DMS 273 (cell line): ENCODE data around the gene ENOX1.
A peak's percentile ranks its signal among the peaks of the same experiment; 100 is the strongest.

Experiments used
- DNase-seq: peaks from one replicate; lab custom pipeline; 2025; ENCODE audit not compliant: unreplicated experiment; lab: John Stamatoyannopoulos, UW

The ENOX1 gene

GRCh38 chr13:43268632-43269031, 518.1 kb downstream of the ENOX1 start:
- no peak for DNase-seq

- DNase-seq: no peak
These were observed 518.9 kb downstream of the ENOX1 start for GRCh38 chr13:43267916-43268315.

- DNase-seq: no peak
These were observed 519.7 kb downstream of the ENOX1 start for GRCh38 chr13:43266936-43267615.

- no peak for DNase-seq
These were observed 521.7 kb downstream of the ENOX1 start for GRCh38 chr13:43265028-43265427.

- DNase-seq: no peak
These were observed 522.3 kb downstream of the ENOX1 start for GRCh38 chr13:43264458-43264857.

- no peak for DNase-seq
These were observed 523.7 kb downstream of the ENOX1 start for GRCh38 chr13:43263047-43263446.

- no peak for DNase-seq
These were observed 525.8 kb downstream of the ENOX1 start for GRCh38 chr13:43260999-43261398.

GRCh38 chr13:43258771-43259170, 528.0 kb downstream of the ENOX1 start:
- no peak for DNase-seq

GRCh38 chr13:43257765-43258164, 529.0 kb downstream of the ENOX1 start:
- DNase-seq: no peak

GRCh38 chr13:43251961-43252360, 534.8 kb downstream of the ENOX1 start:
- DNase-seq: no peak

GRCh38 chr13:43246382-43246781, 540.4 kb downstream of the ENOX1 start:
- no peak for DNase-seq

GRCh38 chr13:43245374-43245964, 541.3 kb downstream of the ENOX1 start:
- DNase-seq: no peak

GRCh38 chr13:43244481-43244880, 542.3 kb downstream of the ENOX1 start:
- peak; percentile 3 for DNase-seq

- no peak for DNase-seq
These were observed 543.1 kb downstream of the ENOX1 start for GRCh38 chr13:43243711-43244110.

- peak; percentile 81 for DNase-seq
These were observed 544.7 kb downstream of the ENOX1 start for GRCh38 chr13:43242040-43242439.

GRCh38 chr13:43240278-43240677, 546.5 kb downstream of the ENOX1 start:
- DNase-seq: no peak

- no peak for DNase-seq
These were observed 547.4 kb downstream of the ENOX1 start for GRCh38 chr13:43239275-43239840.

- DNase-seq: no peak
These were observed 548.3 kb downstream of the ENOX1 start for GRCh38 chr13:43238341-43239083.

GRCh38 chr13:43237616-43238015, 549.2 kb downstream of the ENOX1 start:
- no peak for DNase-seq

GRCh38 chr13:43235028-43235427, 551.7 kb downstream of the ENOX1 start:
- DNase-seq: no peak

GRCh38 chr13:43232873-43233265, 553.9 kb downstream of the ENOX1 start:
- peak; percentile 76 for DNase-seq
